ENCODE data around the gene NUDT3. TPM values are rescaled to one million over a fixed set of nuclear protein-coding genes. Genes with fewer than 3 reads are reported as not detected.
A peak's percentile ranks its signal among the peaks of the same experiment; 100 is the strongest.

Gene NUDT3
- total and polyA plus RNA-seq, 9 of the 15 experiments (the other 6 are each of a cell fraction or from before 2014, with no cell fraction given) = 5.4 to 81.2 (median 56.4) TPM

- no peak for TF ChIP-seq CBX8 (IDR thresholded peaks at IDR 0.05; ENCODE audit: borderline replicate concordance, extremely low read depth, low read depth, low read length, poor library complexity, severe bottlenecking)
- TF ChIP-seq MNT (conservative IDR thresholded peaks at IDR 0.05) = no peak
- no peak for TF ChIP-seq IRF1 (CRISPR knock-in tag; IDR thresholded peaks at IDR 0.05; ENCODE audit: borderline replicate concordance)
- TF ChIP-seq RFX5 (IDR thresholded peaks at IDR 0.05; ENCODE audit: low read depth, low read length) = no peak
- TF ChIP-seq ZNF408 (CRISPR knock-in tag; IDR thresholded peaks at IDR 0.05; ENCODE audit: low read depth) = no peak
- 0 out of 2 replicates have a peak, but pooled peaks have one; percentile 52 for TF ChIP-seq ADNP (tag; IDR thresholded peaks at IDR 0.05)
- no peak for TF ChIP-seq SRF (CRISPR knock-in tag; IDR thresholded peaks at IDR 0.05)
- no peak for TF ChIP-seq CC2D1A (IDR thresholded peaks at IDR 0.05)
- TF ChIP-seq REST (IDR thresholded peaks at IDR 0.05; ENCODE audit: borderline replicate concordance) = peak; percentile 63
- no peak for TF ChIP-seq REST (CRISPR knock-in tag; IDR thresholded peaks at IDR 0.05; ENCODE audit: low read depth)
- no peak for TF ChIP-seq ARID1B (IDR thresholded peaks at IDR 0.05)
- TF ChIP-seq NFIC (IDR thresholded peaks at IDR 0.05) = no peak
- no peak for TF ChIP-seq THAP7 (CRISPR knock-in tag; IDR thresholded peaks at IDR 0.05)
- no peak for TF ChIP-seq ZNF445 (CRISPR knock-in tag; IDR thresholded peaks at IDR 0.05; ENCODE audit: low read depth)
- no peak for TF ChIP-seq RUNX1 (IDR thresholded peaks at IDR 0.05; ENCODE audit: low read depth)
- TF ChIP-seq SREBF1 (IDR thresholded peaks at IDR 0.05; ENCODE audit: borderline replicate concordance, low read depth, low read length) = no peak
Observed at GRCh38 chr6:34390531-34391472, 1.7 kb downstream of the NUDT3 start (continued).
